Activated T-helper 17 cell treated with anti-CD3 and anti-CD28 coated beads, Interleukin-2, amount 50 U/mL, for 72 hours (primary cell): Measurements from ENCODE around the gene PTPRN2. TPM values are rescaled to one million over a fixed set of nuclear protein-coding genes. Genes with fewer than 3 reads are reported as not detected.
"Not testable (repeated sequence)": the region's sequence is repeated elsewhere in the genome, so short reads cannot be mapped to it uniquely, and the experiment has no call there.

Experiments
- ATAC-seq: fragments of 150-1000 bp; cut with Tn5 transposase; replicated peaks from 2 replicates; pipeline ENCODE4 v1.10.0; 2021; ENCODE audit warnings: mild to moderate bottlenecking, moderate library complexity
- H3K27ac Mint-ChIP-seq: one replicate; pipeline ENCODE4 v1.8.0; 2022; ENCODE audit warnings: mixed read lengths
- H3K27me3 Mint-ChIP-seq: one replicate; pipeline ENCODE4 v1.8.0; 2022; ENCODE audit warnings: mixed read lengths
- H3K36me3 Mint-ChIP-seq: one replicate; pipeline ENCODE4 v1.8.0; 2022; ENCODE audit warnings: low read depth, mild to moderate bottlenecking, mixed read lengths
- H3K4me1 Mint-ChIP-seq: one replicate; pipeline ENCODE4 v1.8.0; 2022; ENCODE audit warnings: mixed read lengths
- H3K4me3 Mint-ChIP-seq: one replicate; pipeline ENCODE4 v1.8.0; 2022; ENCODE audit warnings: mild to moderate bottlenecking, mixed read lengths
- H3K9me3 Mint-ChIP-seq: one replicate; pipeline ENCODE4 v1.8.0; 2022; ENCODE audit warnings: mixed read lengths
- total RNA-seq, 2 donors: library from RNA; stranded (reverse); gene quantifications; one replicate each; pipeline ENCODE4 v1.2.3, GENCODE V29; 2022

Gene PTPRN2
- total RNA-seq, 2 donors from 2014 or later = 0.48 to 1.4 TPM

GRCh38 chr7:158035343-158035742, 552.3 kb downstream of the PTPRN2 start:
- no peaks in the 10 kb centered on the region for H3K36me3 Mint-ChIP-seq
- peaks cover 15% of the 10 kb centered on the region for H3K9me3 Mint-ChIP-seq
- no peaks in the 10 kb centered on the region for H3K4me1 Mint-ChIP-seq
- no peak overlapping the region for H3K27ac Mint-ChIP-seq
- H3K4me3 Mint-ChIP-seq = no peak overlapping the region
- H3K27me3 Mint-ChIP-seq = peaks cover 20% of the 10 kb centered on the region
- no peak for ATAC-seq

- Mint-ChIP-seq H3K27ac (no peak overlapping the region), H3K4me3 (no peak overlapping the region), H3K9me3 (peaks cover 12% of the 10 kb centered on the region), H3K36me3 (no peaks in the 10 kb centered on the region), H3K4me1 (no peaks in the 10 kb centered on the region), H3K27me3 (peaks cover 23% of the 10 kb centered on the region)
- ATAC-seq = no peak
These were observed 553.1 kb downstream of the PTPRN2 start for GRCh38 chr7:158034571-158034970.

- not testable (repeated sequence) for ATAC-seq, H3K27ac Mint-ChIP-seq, H3K4me1 Mint-ChIP-seq, H3K4me3 Mint-ChIP-seq, H3K36me3 Mint-ChIP-seq
- peaks cover 27% of the 10 kb centered on the region for H3K27me3 Mint-ChIP-seq
- peaks cover 12% of the 10 kb centered on the region for H3K9me3 Mint-ChIP-seq
These were observed 553.7 kb downstream of the PTPRN2 start for GRCh38 chr7:158033925-158034324.

- H3K36me3 Mint-ChIP-seq = no peaks in the 10 kb centered on the region
- peaks cover 27% of the 10 kb centered on the region for H3K27me3 Mint-ChIP-seq
- H3K27ac Mint-ChIP-seq = no peak overlapping the region
- H3K4me3 Mint-ChIP-seq = no peak overlapping the region
- no peaks in the 10 kb centered on the region for H3K4me1 Mint-ChIP-seq
- ATAC-seq = no peak
- H3K9me3 Mint-ChIP-seq = peaks cover 12% of the 10 kb centered on the region
These were observed 554.4 kb downstream of the PTPRN2 start for GRCh38 chr7:158033196-158033595.

GRCh38 chr7:158032561-158033115, 555.0 kb downstream of the PTPRN2 start:
- Mint-ChIP-seq H3K4me1 (no peaks in the 10 kb centered on the region), H3K36me3 (no peaks in the 10 kb centered on the region), H3K4me3 (no peak overlapping the region), H3K9me3 (peaks cover 8% of the 10 kb centered on the region), H3K27ac (no peak overlapping the region), H3K27me3 (peaks cover 27% of the 10 kb centered on the region)
- no peak for ATAC-seq

- no peak overlapping the region for H3K4me3 Mint-ChIP-seq
- no peaks in the 10 kb centered on the region for H3K4me1 Mint-ChIP-seq
- no peak overlapping the region for H3K27ac Mint-ChIP-seq
- peaks cover 27% of the 10 kb centered on the region for H3K27me3 Mint-ChIP-seq
- no peak for ATAC-seq
- peaks cover 8% of the 10 kb centered on the region for H3K9me3 Mint-ChIP-seq
- no peaks in the 10 kb centered on the region for H3K36me3 Mint-ChIP-seq
These were observed 555.7 kb downstream of the PTPRN2 start for GRCh38 chr7:158031867-158032308.

GRCh38 chr7:158030566-158030965, 557.1 kb downstream of the PTPRN2 start:
- no peak overlapping the region for H3K27ac Mint-ChIP-seq
- H3K27me3 Mint-ChIP-seq = peaks cover 24% of the 10 kb centered on the region
- ATAC-seq = no peak
- H3K4me1 Mint-ChIP-seq = no peaks in the 10 kb centered on the region
- no peak overlapping the region for H3K4me3 Mint-ChIP-seq
- H3K9me3 Mint-ChIP-seq = peaks cover 8% of the 10 kb centered on the region
- no peaks in the 10 kb centered on the region for H3K36me3 Mint-ChIP-seq

- no peak overlapping the region for H3K27ac Mint-ChIP-seq
- no peak overlapping the region for H3K4me3 Mint-ChIP-seq
- no peaks in the 10 kb centered on the region for H3K36me3 Mint-ChIP-seq
- peaks cover 6% of the 10 kb centered on the region for H3K9me3 Mint-ChIP-seq
- ATAC-seq = no peak
- peaks cover 22% of the 10 kb centered on the region for H3K27me3 Mint-ChIP-seq
- no peaks in the 10 kb centered on the region for H3K4me1 Mint-ChIP-seq
These were observed 557.6 kb downstream of the PTPRN2 start for GRCh38 chr7:158030071-158030470.

- no peak for ATAC-seq
- H3K9me3 Mint-ChIP-seq = peaks cover 3% of the 10 kb centered on the region
- H3K27ac Mint-ChIP-seq = no peak overlapping the region
- H3K36me3 Mint-ChIP-seq = no peaks in the 10 kb centered on the region
- H3K4me1 Mint-ChIP-seq = no peaks in the 10 kb centered on the region
- H3K4me3 Mint-ChIP-seq = no peak overlapping the region
- peaks cover 20% of the 10 kb centered on the region for H3K27me3 Mint-ChIP-seq
These were observed 558.1 kb downstream of the PTPRN2 start for GRCh38 chr7:158029509-158029908.

- no peak overlapping the region for H3K27ac Mint-ChIP-seq
- H3K36me3 Mint-ChIP-seq = no peaks in the 10 kb centered on the region
- H3K4me3 Mint-ChIP-seq = no peak overlapping the region
- H3K9me3 Mint-ChIP-seq = no peaks in the 10 kb centered on the region
- no peaks in the 10 kb centered on the region for H3K4me1 Mint-ChIP-seq
- ATAC-seq = no peak
- peaks cover 20% of the 10 kb centered on the region for H3K27me3 Mint-ChIP-seq
These were observed 558.7 kb downstream of the PTPRN2 start for GRCh38 chr7:158028971-158029370.

- no peak overlapping the region for H3K4me3 Mint-ChIP-seq
- H3K4me1 Mint-ChIP-seq = no peaks in the 10 kb centered on the region
- no peaks in the 10 kb centered on the region for H3K9me3 Mint-ChIP-seq
- H3K27me3 Mint-ChIP-seq = peaks cover 20% of the 10 kb centered on the region
- H3K27ac Mint-ChIP-seq = no peak overlapping the region
- ATAC-seq = no peak
- H3K36me3 Mint-ChIP-seq = no peaks in the 10 kb centered on the region
These were observed 559.2 kb downstream of the PTPRN2 start for GRCh38 chr7:158028290-158028941.

GRCh38 chr7:158027646-158028045, 560.0 kb downstream of the PTPRN2 start:
- no peak overlapping the region for H3K27ac Mint-ChIP-seq
- H3K9me3 Mint-ChIP-seq = no peaks in the 10 kb centered on the region
- H3K4me1 Mint-ChIP-seq = no peaks in the 10 kb centered on the region
- no peak overlapping the region for H3K4me3 Mint-ChIP-seq
- peaks cover 20% of the 10 kb centered on the region for H3K27me3 Mint-ChIP-seq
- no peaks in the 10 kb centered on the region for H3K36me3 Mint-ChIP-seq
- no peak for ATAC-seq

- no peak overlapping the region for H3K27ac Mint-ChIP-seq
These were observed 560.9 kb downstream of the PTPRN2 start for GRCh38 chr7:158026636-158027265.

GRCh38 chr7:158025686-158026600, 561.7 kb downstream of the PTPRN2 start:
- Mint-ChIP-seq H3K4me1 (no peaks in the 10 kb centered on the region), H3K27me3 (peaks cover 8% of the 10 kb centered on the region), H3K36me3 (no peaks in the 10 kb centered on the region), H3K9me3 (no peaks in the 10 kb centered on the region), H3K4me3 (no peak overlapping the region), H3K27ac (no peak overlapping the region)
- ATAC-seq = no peak

More at GRCh38 chr7:158026636-158027265, 560.9 kb downstream of the PTPRN2 start:
- H3K4me3 Mint-ChIP-seq = no peak overlapping the region
- peaks cover 15% of the 10 kb centered on the region for H3K27me3 Mint-ChIP-seq
- no peaks in the 10 kb centered on the region for H3K4me1 Mint-ChIP-seq
- no peak for ATAC-seq
- H3K36me3 Mint-ChIP-seq = no peaks in the 10 kb centered on the region
- H3K9me3 Mint-ChIP-seq = no peaks in the 10 kb centered on the region
